ENCODE data around the gene DNAH5. TPM values are rescaled to one million over a fixed set of nuclear protein-coding genes. Genes with fewer than 3 reads are reported as not detected.

Gene DNAH5
- total RNA-seq, 4 donors from 2014 or later, result under 0.01 to 1.8 (median 0.18) TPM

- no peak for DNase-seq
- intact Hi-C loops (cut with DNase I; ENCODE audit: low total_unique reads), result no loop called here
- no peaks in the 10 kb centered on the region for H3K4me1 ChIP-seq
- H3K4me3 ChIP-seq, result no peak overlapping the region
- H3K36me3 ChIP-seq, result no peaks in the 10 kb centered on the region
- H3K27ac ChIP-seq, result no peak overlapping the region
- no peaks in the 10 kb centered on the region for H3K27me3 ChIP-seq
- no peaks in the 10 kb centered on the region for H3K9me3 ChIP-seq
- TF ChIP-seq CTCF (IDR thresholded peaks at IDR 0.05) (no peak), POLR2A (IDR thresholded peaks at IDR 0.05) (no peak)
Observed at GRCh38 chr5:13932561-13932960, 11.9 kb downstream of the DNAH5 start.

- H3K4me3 ChIP-seq, result no peak overlapping the region
- no peak overlapping the region for H3K27ac ChIP-seq
- TF ChIP-seq CTCF (IDR thresholded peaks at IDR 0.05) (no peak), POLR2A (IDR thresholded peaks at IDR 0.05) (no peak)
- no peaks in the 10 kb centered on the region for H3K9me3 ChIP-seq
- H3K36me3 ChIP-seq, result no peaks in the 10 kb centered on the region
- no peaks in the 10 kb centered on the region for H3K27me3 ChIP-seq
- DNase-seq, result no peak
- intact Hi-C loops (cut with DNase I; ENCODE audit: low total_unique reads), result no loop called here
- H3K4me1 ChIP-seq, result no peaks in the 10 kb centered on the region
Observed at GRCh38 chr5:13932011-13932410, 12.5 kb downstream of the DNAH5 start.

GRCh38 chr5:13930541-13931171, 13.8 kb downstream of the DNAH5 start:
- no peaks in the 10 kb centered on the region for H3K9me3 ChIP-seq
- TF ChIP-seq POLR2A (IDR thresholded peaks at IDR 0.05) (no peak), CTCF (IDR thresholded peaks at IDR 0.05) (no peak)
- no peak overlapping the region for H3K27ac ChIP-seq
- H3K4me3 ChIP-seq, result no peak overlapping the region
- intact Hi-C loops (cut with DNase I; ENCODE audit: low total_unique reads), result no loop called here
- no peaks in the 10 kb centered on the region for H3K27me3 ChIP-seq
- DNase-seq, result no peak
- H3K36me3 ChIP-seq, result no peaks in the 10 kb centered on the region
- H3K4me1 ChIP-seq, result no peaks in the 10 kb centered on the region

- no peaks in the 10 kb centered on the region for H3K36me3 ChIP-seq
- no peak overlapping the region for H3K27ac ChIP-seq
- no peak overlapping the region for H3K4me3 ChIP-seq
- DNase-seq, result no peak
- H3K9me3 ChIP-seq, result no peaks in the 10 kb centered on the region
- no peaks in the 10 kb centered on the region for H3K27me3 ChIP-seq
- intact Hi-C loops (cut with DNase I; ENCODE audit: low total_unique reads), result no loop called here
- H3K4me1 ChIP-seq, result no peaks in the 10 kb centered on the region
- TF ChIP-seq POLR2A (IDR thresholded peaks at IDR 0.05) (no peak), CTCF (IDR thresholded peaks at IDR 0.05) (no peak)
Observed at GRCh38 chr5:13926731-13927130, 17.8 kb downstream of the DNAH5 start.

GRCh38 chr5:13921578-13921977, 22.9 kb downstream of the DNAH5 start:
- Histone ChIP-seq H3K27ac (no peak overlapping the region), H3K4me1 (no peaks in the 10 kb centered on the region), H3K4me3 (no peak overlapping the region), H3K27me3 (no peaks in the 10 kb centered on the region), H3K36me3 (no peaks in the 10 kb centered on the region), H3K9me3 (no peaks in the 10 kb centered on the region)
- TF ChIP-seq POLR2A (IDR thresholded peaks at IDR 0.05) (no peak), CTCF (IDR thresholded peaks at IDR 0.05) (no peak)
- intact Hi-C loops (cut with DNase I; ENCODE audit: low total_unique reads), result no loop called here
- DNase-seq, result no peak
